ENCODE data around the gene MUSTN1. TPM values are rescaled to one million over a fixed set of nuclear protein-coding genes. Genes with fewer than 3 reads are reported as not detected.

Gene MUSTN1
- 1 to 10 TPM in 1 of 2 donors, not detected in 1; 1.3 TPM for total RNA-seq

GRCh38 chr3:52834871-52835501 is at the start of gene MUSTN1:
Gene MUSTN1, minus strand, starts transcription at chr3:52835019. Its CDS starts 71 bp downstream, at chr3:52834948.
- Mint-ChIP-seq H3K4me3 (no peak within 1 kb of the TSS), H3K27me3 (no peaks in the 10 kb centered on the region), H3K27ac (no peak within 1 kb of the TSS), H3K9me3 (no peaks in the 10 kb centered on the region), H3K4me1 (ENCODE audit: low read depth in 2 of 2) (peaks cover 36 to 38% of the 10 kb centered on the region in 2 donors), H3K36me3 (no peaks in the 10 kb centered on the region)
- no peak for DNase-seq (ENCODE audit: low spot score)
- no peak for ATAC-seq

- peaks cover 11% of the 10 kb centered on the region for H3K36me3 Mint-ChIP-seq
- H3K27me3 Mint-ChIP-seq, result no peaks in the 10 kb centered on the region
- H3K27ac Mint-ChIP-seq, result no peak overlapping the region
- DNase-seq (ENCODE audit: low spot score) (no peak), ATAC-seq (no peak)
- H3K9me3 Mint-ChIP-seq, result no peaks in the 10 kb centered on the region
- H3K4me3 Mint-ChIP-seq, result no peak overlapping the region
- peaks cover 3 to 5% of the 10 kb centered on the region in 2 donors for H3K4me1 Mint-ChIP-seq (ENCODE audit: low read depth in 2 of 2)
These were observed 47.6 kb upstream of the MUSTN1 start for GRCh38 chr3:52882377-52882776.

- H3K27ac Mint-ChIP-seq, result no peak overlapping the region
- no peak for ATAC-seq
- H3K4me1 Mint-ChIP-seq (ENCODE audit: low read depth in 2 of 2), result peaks cover 3 to 5% of the 10 kb centered on the region in 2 donors
- no peak overlapping the region for H3K4me3 Mint-ChIP-seq
- DNase-seq (ENCODE audit: low spot score), result no peak
- H3K27me3 Mint-ChIP-seq, result no peaks in the 10 kb centered on the region
- H3K36me3 Mint-ChIP-seq, result peaks cover 11% of the 10 kb centered on the region
- H3K9me3 Mint-ChIP-seq, result no peaks in the 10 kb centered on the region
These were observed 47.1 kb upstream of the MUSTN1 start for GRCh38 chr3:52881871-52882270.

GRCh38 chr3:52880474-52880873 is 45.7 kb upstream of the MUSTN1 start:
- Mint-ChIP-seq H3K36me3 (peaks cover 6% of the 10 kb centered on the region), H3K27ac (no peak overlapping the region)
- ATAC-seq, result peak in 1 of 2 donors; percentile 53

GRCh38 chr3:52880047-52880446 is 45.2 kb upstream of the MUSTN1 start:
- Mint-ChIP-seq H3K9me3 (no peaks in the 10 kb centered on the region), H3K27ac (no peak overlapping the region), H3K36me3 (peaks cover 2% of the 10 kb centered on the region), H3K4me1 (ENCODE audit: low read depth in 2 of 2) (peaks cover 5 to 10% of the 10 kb centered on the region in 2 donors), H3K4me3 (no peak overlapping the region), H3K27me3 (no peaks in the 10 kb centered on the region)
- DNase-seq (ENCODE audit: low spot score) (no peak), ATAC-seq (no peak)

More at GRCh38 chr3:52880474-52880873, 45.7 kb upstream of the MUSTN1 start:
- H3K4me3 Mint-ChIP-seq, result no peak overlapping the region
- peaks cover under 1 to 6% of the 10 kb centered on the region in 2 donors for H3K4me1 Mint-ChIP-seq (ENCODE audit: low read depth in 2 of 2)
- no peaks in the 10 kb centered on the region for H3K9me3 Mint-ChIP-seq
- DNase-seq (ENCODE audit: low spot score), result no peak
- H3K27me3 Mint-ChIP-seq, result no peaks in the 10 kb centered on the region

- H3K27ac Mint-ChIP-seq, result no peak overlapping the region
- no peaks in the 10 kb centered on the region for H3K27me3 Mint-ChIP-seq
- DNase-seq (ENCODE audit: low spot score) (no peak), ATAC-seq (no peak)
- no peaks in the 10 kb centered on the region for H3K36me3 Mint-ChIP-seq
- H3K9me3 Mint-ChIP-seq, result no peaks in the 10 kb centered on the region
- peaks cover 9 to 14% of the 10 kb centered on the region in 2 donors for H3K4me1 Mint-ChIP-seq (ENCODE audit: low read depth in 2 of 2)
- H3K4me3 Mint-ChIP-seq, result no peak overlapping the region
These were observed 44.8 kb upstream of the MUSTN1 start for GRCh38 chr3:52879581-52879980.

- DNase-seq (ENCODE audit: low spot score), result no peak
- no peaks in the 10 kb centered on the region for H3K9me3 Mint-ChIP-seq
- peaks cover 13 to 19% of the 10 kb centered on the region in 2 donors for H3K4me1 Mint-ChIP-seq (ENCODE audit: low read depth in 2 of 2)
- H3K27ac Mint-ChIP-seq, result no peak overlapping the region
- no peaks in the 10 kb centered on the region for H3K36me3 Mint-ChIP-seq
- H3K27me3 Mint-ChIP-seq, result no peaks in the 10 kb centered on the region
- no peak for ATAC-seq
- H3K4me3 Mint-ChIP-seq, result no peak overlapping the region
These were observed 44.3 kb upstream of the MUSTN1 start for GRCh38 chr3:52879090-52879489.

- H3K4me1 Mint-ChIP-seq (ENCODE audit: low read depth in 2 of 2), result peaks cover 21 to 23% of the 10 kb centered on the region in 2 donors
- H3K4me3 Mint-ChIP-seq, result no peak overlapping the region
- H3K9me3 Mint-ChIP-seq, result no peaks in the 10 kb centered on the region
- ATAC-seq (no peak), DNase-seq (ENCODE audit: low spot score) (no peak)
- no peaks in the 10 kb centered on the region for H3K36me3 Mint-ChIP-seq
- no peak overlapping the region for H3K27ac Mint-ChIP-seq
- H3K27me3 Mint-ChIP-seq, result no peaks in the 10 kb centered on the region
These were observed 42.3 kb upstream of the MUSTN1 start for GRCh38 chr3:52877085-52877484.

GRCh38 chr3:52874864-52875587 is 40.2 kb upstream of the MUSTN1 start:
- H3K4me3 Mint-ChIP-seq, result peak overlapping the region; percentile 25
- DNase-seq (ENCODE audit: low spot score) (no peak), ATAC-seq (no peak)
- H3K36me3 Mint-ChIP-seq, result no peaks in the 10 kb centered on the region
- peak overlapping the region in 1 of 2 donors; percentile 48 for H3K27ac Mint-ChIP-seq
- peaks cover 29 to 37% of the 10 kb centered on the region in 2 donors for H3K4me1 Mint-ChIP-seq (ENCODE audit: low read depth in 2 of 2)
- H3K9me3 Mint-ChIP-seq, result no peaks in the 10 kb centered on the region
- no peaks in the 10 kb centered on the region for H3K27me3 Mint-ChIP-seq

GRCh38 chr3:52874160-52874701 is 39.4 kb upstream of the MUSTN1 start:
- H3K9me3 Mint-ChIP-seq, result no peaks in the 10 kb centered on the region
- peaks cover 29 to 41% of the 10 kb centered on the region in 2 donors for H3K4me1 Mint-ChIP-seq (ENCODE audit: low read depth in 2 of 2)
- ATAC-seq (no peak), DNase-seq (ENCODE audit: low spot score) (no peak)
- H3K27ac Mint-ChIP-seq, result no peak overlapping the region
- H3K27me3 Mint-ChIP-seq, result no peaks in the 10 kb centered on the region
- H3K36me3 Mint-ChIP-seq, result no peaks in the 10 kb centered on the region
- H3K4me3 Mint-ChIP-seq, result no peak overlapping the region

GRCh38 chr3:52873433-52874159 is 38.8 kb upstream of the MUSTN1 start:
- DNase-seq (ENCODE audit: low spot score) (no peak), ATAC-seq (no peak)
- Mint-ChIP-seq H3K4me3 (no peak overlapping the region), H3K36me3 (no peaks in the 10 kb centered on the region), H3K4me1 (ENCODE audit: low read depth in 2 of 2) (peaks cover 29 to 46% of the 10 kb centered on the region in 2 donors), H3K27me3 (no peaks in the 10 kb centered on the region), H3K27ac (no peak overlapping the region), H3K9me3 (no peaks in the 10 kb centered on the region)

GRCh38 chr3:52872245-52872644 is 37.4 kb upstream of the MUSTN1 start:
- Mint-ChIP-seq H3K36me3 (no peaks in the 10 kb centered on the region), H3K9me3 (no peaks in the 10 kb centered on the region), H3K27me3 (no peaks in the 10 kb centered on the region), H3K4me3 (no peak overlapping the region), H3K4me1 (ENCODE audit: low read depth in 2 of 2) (peaks cover 29 to 46% of the 10 kb centered on the region in 2 donors), H3K27ac (peak overlapping the region in 1 of 2 donors; percentile 84)
- ATAC-seq, result no peak
- DNase-seq (ENCODE audit: low spot score), result no peak

- no peaks in the 10 kb centered on the region for H3K27me3 Mint-ChIP-seq
- H3K36me3 Mint-ChIP-seq, result no peaks in the 10 kb centered on the region
- H3K4me1 Mint-ChIP-seq (ENCODE audit: low read depth in 2 of 2), result peaks cover 29 to 46% of the 10 kb centered on the region in 2 donors
- DNase-seq (ENCODE audit: low spot score) (no peak), ATAC-seq (no peak)
- no peaks in the 10 kb centered on the region for H3K9me3 Mint-ChIP-seq
- peak overlapping the region in 1 of 2 donors; percentile 84 for H3K27ac Mint-ChIP-seq
- no peak overlapping the region for H3K4me3 Mint-ChIP-seq
These were observed 36.9 kb upstream of the MUSTN1 start for GRCh38 chr3:52871761-52872160.
